ENCODE data around the gene NEURL2.

Gene NEURL2

DNA sequence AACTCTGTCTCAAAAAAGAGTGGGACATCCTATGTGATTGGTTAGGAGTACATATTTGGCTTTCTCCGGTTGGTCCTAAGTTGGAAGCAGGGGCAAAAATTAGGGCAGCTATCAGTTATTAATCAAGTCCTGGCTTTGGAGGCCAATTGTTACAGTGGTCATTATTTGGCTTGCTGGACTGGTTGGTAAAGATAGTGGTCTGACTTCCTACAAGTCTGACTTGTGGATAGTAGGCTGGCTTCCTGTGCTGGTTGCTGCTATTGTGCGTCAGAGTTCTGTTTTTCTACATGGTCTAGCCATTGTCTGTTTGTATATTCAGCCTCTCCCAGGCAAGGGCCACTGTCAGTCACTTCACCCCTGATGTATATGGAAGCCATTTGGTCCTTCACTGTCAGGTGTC is 40.8 kb downstream of the NEURL2 start:
- no peak overlapping the region for H3K27ac ChIP-seq
- no peak for DNase-seq
- in situ Hi-C loops (cut with HindIII; ENCODE audit: low pct_ligation_motif_present, low sequenced_read_pairs): no loop called here
- no peaks in the 10 kb centered on the region for H3K27me3 ChIP-seq (replicated peaks)
- TF ChIP-seq, protein P1, sequence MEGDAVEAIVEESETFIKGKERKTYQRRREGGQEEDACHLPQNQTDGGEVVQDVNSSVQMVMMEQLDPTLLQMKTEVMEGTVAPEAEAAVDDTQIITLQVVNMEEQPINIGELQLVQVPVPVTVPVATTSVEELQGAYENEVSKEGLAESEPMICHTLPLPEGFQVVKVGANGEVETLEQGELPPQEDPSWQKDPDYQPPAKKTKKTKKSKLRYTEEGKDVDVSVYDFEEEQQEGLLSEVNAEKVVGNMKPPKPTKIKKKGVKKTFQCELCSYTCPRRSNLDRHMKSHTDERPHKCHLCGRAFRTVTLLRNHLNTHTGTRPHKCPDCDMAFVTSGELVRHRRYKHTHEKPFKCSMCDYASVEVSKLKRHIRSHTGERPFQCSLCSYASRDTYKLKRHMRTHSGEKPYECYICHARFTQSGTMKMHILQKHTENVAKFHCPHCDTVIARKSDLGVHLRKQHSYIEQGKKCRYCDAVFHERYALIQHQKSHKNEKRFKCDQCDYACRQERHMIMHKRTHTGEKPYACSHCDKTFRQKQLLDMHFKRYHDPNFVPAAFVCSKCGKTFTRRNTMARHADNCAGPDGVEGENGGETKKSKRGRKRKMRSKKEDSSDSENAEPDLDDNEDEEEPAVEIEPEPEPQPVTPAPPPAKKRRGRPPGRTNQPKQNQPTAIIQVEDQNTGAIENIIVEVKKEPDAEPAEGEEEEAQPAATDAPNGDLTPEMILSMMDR (IDR thresholded peaks at IDR 0.05; ENCODE audit: low read depth, low read length, missing control alignments): no peak
- H3K4me3 ChIP-seq (ENCODE audit: low read depth, low read length): no peak overlapping the region
- H3K36me3 ChIP-seq (replicated peaks): peaks cover 14% of the 10 kb centered on the region

DNA sequence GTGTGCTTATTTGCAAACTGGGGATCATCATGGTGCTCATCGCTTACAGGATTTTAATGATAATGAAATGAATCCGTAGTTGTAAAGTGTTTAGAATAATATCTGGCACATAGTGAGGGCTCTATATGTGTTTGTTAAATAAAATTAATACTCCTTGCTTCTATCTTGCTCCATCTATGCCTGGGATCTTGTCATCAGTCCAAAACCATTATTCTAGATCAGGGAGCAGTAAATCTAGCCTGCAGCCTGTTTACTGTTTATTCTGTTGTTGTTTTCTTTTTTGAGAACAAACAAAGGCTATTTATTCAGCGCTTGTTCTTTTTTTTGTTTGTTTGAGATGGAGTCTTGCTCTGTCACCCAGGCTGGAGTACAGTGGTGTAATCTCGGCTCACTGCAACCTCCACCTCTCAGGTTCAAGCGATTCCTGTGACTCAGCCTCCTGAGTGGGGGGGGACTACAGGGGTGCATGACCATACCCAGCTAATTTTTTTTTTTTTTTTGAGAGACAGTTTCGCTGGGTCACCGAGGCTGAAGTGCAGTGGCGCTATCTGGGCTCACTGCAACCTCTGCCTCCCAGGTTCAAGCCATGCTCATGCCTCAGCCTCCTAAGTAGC is 41.9 kb downstream of the NEURL2 start:
- TF ChIP-seq, protein P1 (IDR thresholded peaks at IDR 0.05; ENCODE audit: low read depth, low read length, missing control alignments): no peak
- Histone ChIP-seq H3K27me3 (replicated peaks) (no peaks in the 10 kb centered on the region), H3K36me3 (replicated peaks) (peaks cover 14% of the 10 kb centered on the region), H3K27ac (no peak overlapping the region), H3K4me3 (ENCODE audit: low read depth, low read length) (no peak overlapping the region)
- in situ Hi-C loops (cut with HindIII; ENCODE audit: low pct_ligation_motif_present, low sequenced_read_pairs): no loop called here
- no peak for DNase-seq

DNA sequence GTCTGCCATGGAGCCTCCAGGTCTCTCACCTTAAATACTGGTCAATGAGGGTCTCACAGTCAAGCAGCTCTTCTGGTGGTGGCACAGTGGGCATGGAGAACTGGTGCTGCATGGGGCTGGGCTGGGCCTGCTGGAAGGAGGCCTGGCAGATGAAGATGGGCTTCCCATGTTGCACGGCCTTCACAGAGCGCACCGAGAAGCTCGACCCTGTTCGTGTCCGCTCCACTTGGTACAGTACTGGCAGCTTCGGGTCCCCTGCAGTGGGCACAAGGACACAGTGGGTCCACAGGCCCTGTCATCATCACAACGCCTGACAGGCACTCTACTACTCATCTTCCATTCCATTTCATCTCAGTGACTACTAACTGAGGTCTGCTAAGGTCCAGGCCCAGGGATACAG is 42.6 kb downstream of the NEURL2 start:
- in situ Hi-C loops (cut with HindIII; ENCODE audit: low pct_ligation_motif_present, low sequenced_read_pairs): no loop called here
- Histone ChIP-seq H3K27me3 (replicated peaks) (no peaks in the 10 kb centered on the region), H3K36me3 (replicated peaks) (peaks cover 21% of the 10 kb centered on the region), H3K4me3 (ENCODE audit: low read depth, low read length) (no peak overlapping the region), H3K27ac (no peak overlapping the region)
- TF ChIP-seq, protein P1 (IDR thresholded peaks at IDR 0.05; ENCODE audit: low read depth, low read length, missing control alignments): no peak
- no peak for DNase-seq

DNA sequence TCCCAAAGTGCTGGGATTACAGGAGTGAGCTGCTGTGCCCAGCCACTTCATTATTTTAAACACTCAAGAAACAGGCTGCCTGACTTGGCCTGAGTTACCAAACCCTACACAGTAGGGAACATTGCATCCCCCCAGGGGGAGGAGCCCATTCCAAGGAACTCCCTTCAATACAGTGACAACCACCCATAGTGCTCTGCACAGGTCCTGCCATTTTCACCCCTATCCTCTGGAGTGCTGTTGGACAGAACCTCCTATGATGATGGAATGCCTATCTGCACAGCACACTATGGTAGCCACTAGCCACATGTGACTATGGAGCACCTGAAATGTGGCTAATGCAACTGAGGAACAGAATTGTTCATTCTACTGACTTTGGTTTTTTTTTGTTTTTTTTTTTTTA is 45.6 kb downstream of the NEURL2 start:
- in situ Hi-C loops (cut with HindIII; ENCODE audit: low pct_ligation_motif_present, low sequenced_read_pairs): no loop called here
- TF ChIP-seq, protein P1 (IDR thresholded peaks at IDR 0.05; ENCODE audit: low read depth, low read length, missing control alignments): no peak
- H3K4me3 ChIP-seq (ENCODE audit: low read depth, low read length): no peak overlapping the region
- H3K27ac ChIP-seq: no peak overlapping the region
- H3K36me3 ChIP-seq (replicated peaks): peaks cover 31% of the 10 kb centered on the region
- no peak for DNase-seq
- no peaks in the 10 kb centered on the region for H3K27me3 ChIP-seq (replicated peaks)

DNA sequence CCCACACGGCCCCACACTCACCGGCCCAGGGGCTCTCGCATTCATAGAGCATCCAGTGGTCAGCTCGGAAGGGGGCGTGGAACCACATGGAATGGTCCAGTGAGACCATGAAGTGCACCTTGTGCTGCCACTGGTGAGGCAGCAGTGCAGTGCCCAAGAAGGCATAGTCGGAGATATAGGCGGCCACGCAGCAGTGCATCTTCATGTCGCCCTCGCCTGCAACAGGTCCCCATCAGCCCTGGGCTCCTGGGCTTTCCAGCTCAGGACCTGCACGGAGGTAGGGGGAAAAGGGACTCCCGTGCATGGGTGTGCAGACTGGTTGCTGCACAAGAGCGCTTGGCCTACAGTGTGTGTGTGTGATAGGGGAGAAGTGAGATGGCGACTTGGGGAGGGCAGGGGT is 47.5 kb downstream of the NEURL2 start:
- TF ChIP-seq, protein P1 (IDR thresholded peaks at IDR 0.05; ENCODE audit: low read depth, low read length, missing control alignments): no peak
- Histone ChIP-seq H3K27ac (no peak overlapping the region), H3K27me3 (replicated peaks) (no peaks in the 10 kb centered on the region), H3K36me3 (replicated peaks) (peaks cover 33% of the 10 kb centered on the region), H3K4me3 (ENCODE audit: low read depth, low read length) (no peak overlapping the region)
- in situ Hi-C loops (cut with HindIII; ENCODE audit: low pct_ligation_motif_present, low sequenced_read_pairs): no loop called here
- DNase-seq: no peak

All from brain microvascular endothelial cell (primary cell).